H4 (cell line): ENCODE data around the gene MEX3D. TPM values are rescaled to one million over a fixed set of nuclear protein-coding genes. Genes with fewer than 3 reads are reported as not detected.
"Not testable (repeated sequence)": the region's sequence is repeated elsewhere in the genome, so short reads cannot be mapped to it uniquely, and the experiment has no call there.

Experiments used
- DNase-seq: peaks from one replicate; pipeline ENCODE4 v3.0.0-alpha.2; 2015; ENCODE audit warnings: low spot score
- total RNA-seq: library from RNA; depleted of rRNA; stranded (reverse); fragments of >200 nt; shearing (Covaris generic); gene quantifications from 2 replicates; pipeline ENCODE4 v1.2.3, GENCODE V29; 2014

MEX3D gene
- total RNA-seq, 1 experiment from 2014 or later, result 5.7 TPM

GRCh38 chr19:1520203-1520780 lies 47.8 kb downstream of the MEX3D start:
- no peak for DNase-seq

GRCh38 chr19:1519802-1520201 lies 48.3 kb downstream of the MEX3D start:
- not testable (repeated sequence) for DNase-seq

DNA sequence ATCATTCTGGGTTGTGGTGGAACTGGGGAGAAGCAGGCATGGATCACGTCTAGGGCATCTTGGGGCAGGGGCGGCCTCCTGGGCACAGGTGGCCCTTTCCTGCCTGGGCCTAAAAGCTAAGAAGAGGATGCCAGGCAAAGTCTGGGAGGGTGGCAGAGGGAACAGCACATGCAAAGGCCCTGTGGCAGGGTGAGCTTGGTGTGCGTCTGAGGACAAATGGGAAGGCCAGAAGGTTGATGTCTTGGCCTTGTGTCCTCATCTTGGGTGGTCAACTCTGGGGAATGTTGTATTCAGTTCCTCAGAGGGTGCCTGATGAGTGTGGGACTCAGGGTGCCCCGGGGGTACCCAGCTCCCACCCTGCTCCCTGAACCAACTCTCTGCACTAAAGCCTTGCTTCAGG lies 49.7 kb downstream of the MEX3D start:
- DNase-seq, result no peak

DNA sequence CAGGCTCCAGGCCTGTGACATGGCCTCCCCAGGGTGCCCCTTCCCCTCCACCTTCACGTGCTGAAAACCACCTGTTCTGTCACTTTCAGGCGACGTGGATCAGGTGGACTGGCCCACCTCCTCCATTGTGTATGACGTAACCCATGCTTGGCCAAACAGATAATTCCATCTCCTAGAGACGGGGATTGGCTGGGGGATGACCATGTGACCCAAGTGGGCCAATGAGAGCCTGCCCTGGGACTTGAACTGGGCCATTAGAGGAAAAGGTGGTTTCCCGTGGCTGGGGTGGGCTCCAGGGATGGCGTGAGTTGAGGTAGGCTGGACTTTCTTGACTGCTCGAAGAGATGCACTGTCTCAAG lies 51.8 kb downstream of the MEX3D start:
- no peak for DNase-seq

DNA sequence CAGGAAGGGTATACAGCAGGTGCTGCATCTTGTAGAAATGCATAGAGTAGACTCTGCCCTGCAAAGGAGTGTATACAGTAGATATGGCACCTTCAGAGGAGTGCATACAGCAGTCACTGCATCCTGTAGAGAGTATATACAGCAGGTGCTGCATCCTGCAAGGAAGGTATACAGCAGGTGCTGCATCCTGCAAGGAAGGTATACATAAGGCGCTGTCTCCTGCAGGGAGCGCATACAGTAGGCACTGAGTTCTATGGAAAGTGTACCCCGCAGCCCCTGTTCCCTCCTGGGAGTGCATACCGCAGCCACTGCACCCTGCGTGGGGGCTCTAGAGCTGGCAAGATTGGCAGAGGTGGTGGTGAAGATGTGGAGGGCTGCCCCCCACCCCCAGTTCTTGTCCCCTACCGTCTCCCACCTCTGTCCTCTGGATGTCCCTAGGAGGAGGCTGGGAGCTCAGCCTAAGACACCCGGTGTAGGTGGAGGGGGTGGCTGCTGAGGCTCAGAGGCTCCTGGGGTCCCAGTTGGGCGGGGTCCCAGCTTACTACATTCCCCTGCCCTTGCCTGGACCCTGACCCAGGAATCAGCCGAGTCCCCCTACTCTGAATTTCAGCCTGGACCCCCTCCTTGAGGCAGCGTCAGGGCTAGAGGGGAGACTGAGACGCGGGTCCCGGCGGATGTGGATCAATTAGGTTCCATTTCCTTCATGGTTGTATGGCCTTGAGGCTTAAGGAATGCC lies 53.0 kb downstream of the MEX3D start:
- no peak for DNase-seq

GRCh38 chr19:1514295-1514661 lies 53.8 kb downstream of the MEX3D start:
- no peak for DNase-seq

- DNase-seq, result no peak
Observed at GRCh38 chr19:1513499-1514294, 54.4 kb downstream of the MEX3D start.

GRCh38 chr19:1512671-1513498 lies 55.2 kb downstream of the MEX3D start, which contains the start of gene ADAMTSL5:
Gene ADAMTSL5 (minus strand): TSS chr19:1513019. CDS start chr19:1510943, 2,076 bp downstream.
- peak; percentile 29 for DNase-seq

- DNase-seq, result no peak
Observed at GRCh38 chr19:1511318-1512317, 56.5 kb downstream of the MEX3D start.

- no peak for DNase-seq
Observed at GRCh38 chr19:1510807-1511206, 57.3 kb downstream of the MEX3D start.

GRCh38 chr19:1510442-1510806 lies 57.7 kb downstream of the MEX3D start:
- DNase-seq, result no peak

GRCh38 chr19:1509602-1510441 lies 58.3 kb downstream of the MEX3D start:
- no peak for DNase-seq

DNA sequence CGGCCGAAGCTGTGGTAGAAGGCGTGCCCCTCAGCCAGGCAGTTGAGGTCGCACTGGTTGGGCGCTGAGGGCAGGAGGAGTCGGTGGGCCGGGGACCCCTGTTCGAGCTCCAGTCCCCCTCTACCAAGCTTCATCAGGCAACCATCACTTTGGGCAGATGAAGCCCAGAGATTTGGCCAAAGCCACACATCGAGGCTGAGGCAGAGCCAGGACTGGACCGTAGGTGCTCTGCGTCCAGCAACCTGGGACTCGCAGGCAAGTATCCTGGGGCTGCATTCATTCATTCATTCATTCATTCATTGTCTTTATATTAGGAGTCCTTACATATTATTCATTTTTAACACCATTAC lies 59.6 kb downstream of the MEX3D start:
- no peak for DNase-seq

GRCh38 chr19:1507763-1508506 lies 60.2 kb downstream of the MEX3D start:
- peak; percentile 72 for DNase-seq

- DNase-seq, result no peak
Observed at GRCh38 chr19:1507192-1507660, 60.9 kb downstream of the MEX3D start.

DNA sequence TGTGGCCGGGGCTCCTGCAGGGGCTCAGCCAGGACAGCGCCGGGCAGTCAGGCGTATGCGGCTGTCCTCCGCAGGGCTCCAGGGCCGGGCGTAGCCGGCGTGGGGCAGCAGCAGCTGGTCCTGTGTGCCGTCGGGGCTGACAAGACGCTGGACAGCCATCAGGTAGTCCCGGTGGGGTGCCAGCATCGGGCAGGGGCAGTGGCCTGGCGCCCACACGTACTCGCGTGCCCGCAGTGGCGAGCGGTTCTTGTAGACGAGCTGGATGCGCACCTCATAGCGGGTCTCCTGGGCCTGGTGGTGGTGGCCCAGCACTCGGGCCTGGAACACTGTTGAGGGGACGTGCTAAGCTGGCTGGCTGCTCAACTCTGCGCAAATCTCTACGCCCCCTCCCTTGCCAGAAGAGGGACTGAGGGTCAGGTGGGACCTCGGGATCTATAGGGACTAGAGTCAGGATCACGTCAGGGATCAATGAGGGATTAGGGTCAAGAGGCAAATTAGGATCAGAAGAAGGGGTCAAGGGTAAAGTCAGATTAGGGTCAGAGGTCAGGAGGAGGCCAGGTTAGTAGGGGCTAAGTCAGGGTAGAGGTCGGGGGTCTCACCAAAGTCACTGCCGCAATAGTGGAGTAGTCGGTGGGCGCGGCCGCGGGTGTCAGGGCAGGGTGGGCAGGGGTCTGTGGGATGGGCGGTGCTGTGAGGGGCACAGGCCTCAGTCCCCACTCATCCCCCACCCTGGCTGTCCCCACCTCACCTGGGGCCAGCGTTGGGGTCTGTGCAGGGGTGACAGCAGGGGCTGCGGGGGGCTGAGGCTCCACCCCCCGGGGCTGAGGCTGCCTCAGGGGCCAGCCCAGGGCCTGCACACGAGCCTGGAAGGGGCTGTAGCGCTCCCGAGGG lies 61.9 kb downstream of the MEX3D start:
- no peak for DNase-seq

GRCh38 chr19:1505012-1505411 lies 63.1 kb downstream of the MEX3D start:
- no peak for DNase-seq
